Measurements from ENCODE around the gene HIBADH.

- no peak for TF ChIP-seq CTCF (IDR thresholded peaks at IDR 0.05)
- TF ChIP-seq POLR2A (IDR thresholded peaks at IDR 0.05) = no peak
- no peak for TF ChIP-seq EP300 (IDR thresholded peaks at IDR 0.05)
- TF ChIP-seq POLR2AphosphoS5 (IDR thresholded peaks at IDR 0.05) = no peak
Observed at GRCh38 chr7:27615420-27616185, 47.1 kb downstream of the HIBADH start.
